OCI-LY3 (cell line): Measurements from ENCODE around the gene CDC20B.
"Not testable (repeated sequence)": the region's sequence is repeated elsewhere in the genome, so short reads cannot be mapped to it uniquely, and the experiment has no call there.

Experiments
- H2AFZ ChIP-seq: fragments of 200-600, 300-600 bp; shearing (Covaris generic); 2 replicates; pipeline ENCODE4 v1.6.0; 2014; ENCODE audit warnings: antibody characterized with exemption, low read depth, low read length
- H3K27ac ChIP-seq: fragments of 200-600, 300-600 bp; sonication (generic); 2 replicates; pipeline ENCODE4 v1.5.1; 2014; ENCODE audit warnings: mild to moderate bottlenecking, low read length, moderate library complexity, mixed read lengths
- H3K27me3 ChIP-seq: fragments of 200-600, 300-600 bp; sonication (generic); 2 replicates; pipeline ENCODE4 v1.6.1; 2014; ENCODE audit warnings: low read depth, low read length, mixed read lengths
- H3K36me3 ChIP-seq: fragments of 200-600, 300-600 bp; sonication (generic); replicated peaks from 2 replicates; pipeline ENCODE3; 2014; ENCODE audit warnings: low read depth, low read length, mixed read lengths
- H3K4me1 ChIP-seq: fragments of 300-600, 200-600 bp; sonication (generic); 2 replicates; pipeline ENCODE4 v1.6.1; 2014; ENCODE audit warnings: low read length, mixed read lengths
- H3K4me2 ChIP-seq: fragments of 200-600, 300-600 bp; sonication (generic); 2 replicates; pipeline ENCODE4 v1.6.1; 2014; ENCODE audit warnings: low read length, mixed read lengths
- H3K4me3 ChIP-seq: fragments of 300-600, 200-600 bp; sonication (generic); 2 replicates; pipeline ENCODE4 v1.5.1; 2014; ENCODE audit warnings: antibody characterized with exemption, mild to moderate bottlenecking, low read length, moderate library complexity
- H3K79me2 ChIP-seq: fragments of 300-600, 200-600 bp; shearing (Covaris generic); 2 replicates; pipeline ENCODE4 v1.6.1; 2014; ENCODE audit warnings: mild to moderate bottlenecking, low read length, mixed read lengths
- H3K9ac ChIP-seq: fragments of 300-600, 200-600 bp; shearing (Covaris generic); 2 replicates; pipeline ENCODE4 v1.6.0; 2014; ENCODE audit warnings: mild to moderate bottlenecking, low read length, moderate library complexity
- H3K9me3 ChIP-seq: fragments of 200-600, 300-600 bp; shearing (Covaris generic); 2 replicates; pipeline ENCODE4 v1.6.1; 2014; ENCODE audit warnings: low read length, mixed read lengths; ENCODE audit not compliant: insufficient read depth
- H4K20me1 ChIP-seq: fragments of 200-600, 300-600 bp; sonication (generic); 2 replicates; pipeline ENCODE4 v1.6.1; 2016; ENCODE audit warnings: low read length, mixed read lengths; ENCODE audit not compliant: insufficient read depth
- CTCF ChIP-seq: fragments of 200-600, 300-600 bp; sonication (generic); IDR thresholded peaks from 2 replicates; pipeline ENCODE4 v1.5.1; 2014; ENCODE audit warnings: antibody characterized with exemption, low read length, low read depth
- EZH2phosphoT487 ChIP-seq: fragments of 200-600 bp; shearing (Covaris generic); IDR thresholded peaks from 2 replicates; pipeline ENCODE4 v1.6.1; 2018; ENCODE audit warnings: antibody characterized with exemption, mixed run types, low read depth

CDC20B gene

DNA sequence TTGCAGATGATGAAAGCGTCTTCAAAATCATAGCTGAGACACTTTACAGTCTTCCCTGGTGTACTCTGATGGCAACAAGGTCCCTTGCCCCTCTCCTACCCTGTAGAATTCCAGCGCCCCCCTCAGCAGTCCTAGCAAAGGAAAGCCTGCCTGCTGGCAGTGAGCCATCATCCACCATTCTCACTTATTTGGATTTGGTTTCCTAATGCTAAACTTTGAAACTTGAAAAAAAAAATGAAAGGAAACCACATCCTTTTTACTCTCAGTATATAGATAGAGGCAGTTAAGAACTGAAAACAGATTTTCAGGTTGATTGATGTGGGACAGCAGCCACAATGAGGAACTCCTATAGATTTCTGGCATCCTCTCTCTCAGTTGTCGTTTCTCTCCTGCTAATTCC lies 70.6 kb downstream of the CDC20B start, which contains the start of gene GZMA:
Gene GZMA (plus strand): TSS at position 299 of the 400 bp plus-strand sequence. CDS start 37 bp downstream, at position 336.
- Histone ChIP-seq H3K27me3 (no peaks in the 10 kb centered on the region), H3K9ac (no peak within 1 kb of the TSS), H3K79me2 (no peaks in the 10 kb centered on the region), H3K4me2 (no peak within 1 kb of the TSS; the same call in 1 of the 2 replicates), H3K36me3 (no peaks in the 10 kb centered on the region), H3K4me1 (peaks cover 9% of the 10 kb centered on the region; the same call in 1 of the 2 replicates), H3K9me3 (no peaks in the 10 kb centered on the region), H3K27ac (no peak within 1 kb of the TSS), H2AFZ (no peak within 1 kb of the TSS), H4K20me1 (no peaks in the 10 kb centered on the region), H3K4me3 (no peak within 1 kb of the TSS)
- TF ChIP-seq CTCF (no peak), EZH2phosphoT487 (no peak)

- no peak overlapping the region for H3K9ac ChIP-seq
- H4K20me1 ChIP-seq = no peaks in the 10 kb centered on the region
- no peak overlapping the region for H2AFZ ChIP-seq
- H3K27me3 ChIP-seq = no peaks in the 10 kb centered on the region
- H3K27ac ChIP-seq = no peak overlapping the region
- no peaks in the 10 kb centered on the region for H3K36me3 ChIP-seq
- TF ChIP-seq CTCF = no peak
- no peak for TF ChIP-seq EZH2phosphoT487
- no peaks in the 10 kb centered on the region for H3K79me2 ChIP-seq
- H3K4me2 ChIP-seq = no peak overlapping the region; the same call in 1 of the 2 replicates
- H3K4me1 ChIP-seq = peaks cover 9% of the 10 kb centered on the region; the same call in 1 of the 2 replicates
- H3K9me3 ChIP-seq = no peaks in the 10 kb centered on the region
- no peak overlapping the region for H3K4me3 ChIP-seq
These were observed 71.3 kb downstream of the CDC20B start for GRCh38 chr5:55101556-55102276.

- not testable (repeated sequence) for H3K4me3 ChIP-seq, H3K4me2 ChIP-seq, H3K4me1 ChIP-seq, H3K79me2 ChIP-seq, H4K20me1 ChIP-seq, H3K9ac ChIP-seq, H3K27ac ChIP-seq, H3K27me3 ChIP-seq, H2AFZ ChIP-seq, H3K36me3 ChIP-seq, H3K9me3 ChIP-seq
These were observed 71.8 kb downstream of the CDC20B start for GRCh38 chr5:55101148-55101547.

GRCh38 chr5:55096861-55097260 lies 76.1 kb downstream of the CDC20B start:
- H3K36me3 ChIP-seq = no peaks in the 10 kb centered on the region
- no peak overlapping the region for H3K27ac ChIP-seq
- no peak overlapping the region for H3K9ac ChIP-seq
- H3K4me3 ChIP-seq = no peak overlapping the region
- H4K20me1 ChIP-seq = no peaks in the 10 kb centered on the region
- H3K4me2 ChIP-seq = no peak overlapping the region
- H3K9me3 ChIP-seq = no peaks in the 10 kb centered on the region
- no peaks in the 10 kb centered on the region for H3K27me3 ChIP-seq
- H3K4me1 ChIP-seq = peaks cover under 1% of the 10 kb centered on the region; the same call in 1 of the 2 replicates
- TF ChIP-seq CTCF = no peak
- TF ChIP-seq EZH2phosphoT487 = no peak
- H2AFZ ChIP-seq = no peak overlapping the region
- no peaks in the 10 kb centered on the region for H3K79me2 ChIP-seq
